Activated naive CD4-positive, alpha-beta T cell treated with anti-CD3 and anti-CD28 coated beads for 36 hours (primary cell): ENCODE data around the gene STX16. TPM values are rescaled to one million over a fixed set of nuclear protein-coding genes. Genes with fewer than 3 reads are reported as not detected.
A peak's percentile ranks its signal among the peaks of the same experiment; 100 is the strongest.

ENCODE experiments used
- CTCF ChIA-PET: fragments of 350-600 bp; sonication (Branson Sonifier 250); formaldehyde crosslinking; loops from one replicate; lab custom pipeline; 2021; ENCODE audit warnings: antibody characterized with exemption; lab: Charles Lee
- DNase-seq: peaks from one replicate; pipeline ENCODE4 v3.0.0-alpha.2; 2020
- H3K27ac Mint-ChIP-seq: one replicate; pipeline ENCODE4 v1.8.0; 2021; ENCODE audit warnings: mild to moderate bottlenecking, mixed read lengths
- H3K27me3 Mint-ChIP-seq: one replicate; pipeline ENCODE4 v1.8.0; 2021; ENCODE audit warnings: low read depth, mixed read lengths
- H3K36me3 Mint-ChIP-seq: one replicate; pipeline ENCODE4 v1.8.0; 2021; ENCODE audit warnings: low read depth, mixed read lengths
- H3K4me1 Mint-ChIP-seq: one replicate; pipeline ENCODE4 v1.8.0; 2021; ENCODE audit warnings: low read depth, mixed read lengths
- H3K4me3 Mint-ChIP-seq: one replicate; pipeline ENCODE4 v1.8.0; 2021; ENCODE audit warnings: mild to moderate bottlenecking, moderate library complexity, mixed read lengths
- H3K9me3 Mint-ChIP-seq: one replicate; pipeline ENCODE4 v1.8.0; 2021; ENCODE audit warnings: mixed read lengths
- intact Hi-C: fragments of 100-400 bp; cut with micrococcal nuclease; formaldehyde crosslinking; loops from one replicate; pipeline ENCODE4 v1.15.1; 2023
- total RNA-seq, 2 experiments: library from RNA; stranded (reverse); gene quantifications; one replicate each; pipeline ENCODE4 v1.2.3, GENCODE V29; 2021

The STX16 gene, protein sequence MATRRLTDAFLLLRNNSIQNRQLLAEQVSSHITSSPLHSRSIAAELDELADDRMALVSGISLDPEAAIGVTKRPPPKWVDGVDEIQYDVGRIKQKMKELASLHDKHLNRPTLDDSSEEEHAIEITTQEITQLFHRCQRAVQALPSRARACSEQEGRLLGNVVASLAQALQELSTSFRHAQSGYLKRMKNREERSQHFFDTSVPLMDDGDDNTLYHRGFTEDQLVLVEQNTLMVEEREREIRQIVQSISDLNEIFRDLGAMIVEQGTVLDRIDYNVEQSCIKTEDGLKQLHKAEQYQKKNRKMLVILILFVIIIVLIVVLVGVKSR
- total RNA-seq, result 100 to 1,000 TPM; 127 TPM

DNA sequence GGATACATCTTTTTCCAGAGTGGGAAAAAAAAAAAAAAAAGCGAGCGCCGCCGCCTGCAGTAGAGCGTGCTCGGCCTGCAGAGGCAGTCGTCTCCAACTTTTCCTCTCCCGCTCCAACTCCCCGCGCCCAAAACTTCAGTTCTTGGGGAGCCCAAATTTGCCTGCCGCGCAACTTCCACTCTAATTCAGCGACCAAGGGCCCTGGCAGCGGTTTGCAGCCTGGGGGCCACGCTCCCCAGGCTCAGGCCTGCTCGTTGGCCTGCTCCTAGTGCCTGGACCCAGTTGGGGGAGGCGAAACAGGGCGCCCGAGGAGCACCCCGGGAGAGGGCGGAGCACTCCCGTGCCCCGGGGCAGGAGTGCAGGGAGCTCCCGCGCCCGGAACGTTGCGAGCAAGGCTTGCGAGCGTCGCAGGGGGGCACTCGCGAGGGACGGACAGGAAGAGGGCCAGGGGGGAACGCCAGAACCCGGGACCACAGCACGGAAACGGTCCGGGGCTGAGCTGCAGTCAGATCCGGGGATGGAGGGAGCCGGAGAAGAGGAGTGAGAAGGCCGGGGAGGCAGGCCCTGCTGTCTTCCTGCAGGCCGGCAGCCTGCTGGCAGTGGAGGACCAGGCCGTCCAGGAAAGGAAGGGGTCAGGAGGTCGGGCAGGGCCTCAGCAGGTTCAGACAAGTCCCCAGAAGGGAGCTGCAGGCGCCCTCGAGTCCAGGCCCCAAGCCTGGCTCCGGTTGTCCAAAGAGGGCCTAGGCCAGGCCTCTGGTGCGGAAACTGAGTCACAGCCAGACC, at the start of gene STX16:
Gene STX16, plus strand, starts transcription at position 508 of the 783 bp plus-strand sequence. CDS start 724 bp downstream, outside the sequence.
- Mint-ChIP-seq H3K27ac (peak within 1 kb of the TSS; percentile 99), H3K4me1 (peaks cover 17% of the 10 kb centered on the region), H3K36me3 (peaks cover 21% of the 10 kb centered on the region), H3K4me3 (peak within 1 kb of the TSS; percentile 95), H3K27me3 (no peaks in the 10 kb centered on the region), H3K9me3 (no peaks in the 10 kb centered on the region)
- CTCF ChIA-PET, result interaction anchor here (0.6 to 3.8 kb wide), 17 partner anchors 9 to 421 kb away, joined by 3 to 31 read pairs (median 3); no protein-coding TSS in a partner anchor
- DNase-seq, result peak; percentile 93
- intact Hi-C loops, result loop anchor here (1.0 to 10.0 kb wide), 14 partner anchors 17 to 1254 kb away; partner anchors contain the start of genes GNAS, NELFCD, NPEPL1 and PMEPA1

DNA sequence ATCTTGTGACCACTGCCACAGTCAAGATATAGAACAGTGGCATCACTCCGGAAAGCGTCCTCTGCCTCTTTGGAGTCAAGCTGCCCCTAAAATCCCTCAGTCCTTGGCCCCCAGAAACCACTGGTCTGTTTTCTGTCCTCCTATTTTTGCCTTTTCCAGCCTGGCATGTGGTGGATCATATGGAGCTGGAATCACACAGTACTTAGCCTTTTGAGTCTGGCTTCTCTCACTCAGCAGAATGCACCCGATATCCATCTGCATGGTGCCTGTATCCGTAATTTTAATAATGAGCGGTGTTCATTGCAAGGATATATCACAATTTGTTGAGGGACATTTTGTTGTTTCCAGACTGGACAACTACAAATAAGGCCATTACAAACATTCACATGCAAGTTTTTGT, 49.0 kb upstream of the STX16 start:
- Mint-ChIP-seq H3K27ac (no peak overlapping the region), H3K4me1 (no peaks in the 10 kb centered on the region)
- DNase-seq, result no peak

DNA sequence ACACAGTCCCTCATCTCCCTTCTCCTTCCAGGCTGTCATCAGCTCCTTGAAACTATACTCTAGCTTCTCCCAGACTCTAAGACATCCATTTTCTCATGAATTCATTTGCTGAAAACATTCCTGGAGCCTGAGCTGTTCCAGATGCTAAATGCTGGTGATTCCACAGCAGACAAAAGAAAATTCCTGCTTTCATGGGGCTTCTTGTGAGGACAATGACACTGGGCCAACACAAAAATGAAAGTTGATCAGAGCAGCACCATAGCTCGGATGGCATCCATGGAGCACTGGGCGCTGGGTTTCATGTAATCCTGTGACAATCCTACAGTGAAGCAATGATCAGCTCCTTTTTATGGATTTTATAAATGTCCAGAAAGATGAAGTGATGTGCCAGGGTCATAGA, 47.4 kb upstream of the STX16 start:
- Mint-ChIP-seq H3K4me3 (no peak overlapping the region), H3K27me3 (no peaks in the 10 kb centered on the region), H3K36me3 (no peaks in the 10 kb centered on the region), H3K27ac (no peak overlapping the region), H3K4me1 (no peaks in the 10 kb centered on the region), H3K9me3 (peaks cover 2% of the 10 kb centered on the region)
- intact Hi-C loops, result no loop called here
- DNase-seq, result no peak
- CTCF ChIA-PET, result no interaction called here

More for the DNA sequence above, 49.0 kb upstream of the STX16 start:
- CTCF ChIA-PET, result no interaction called here
- Mint-ChIP-seq H3K4me3 (no peak overlapping the region), H3K27me3 (no peaks in the 10 kb centered on the region), H3K36me3 (no peaks in the 10 kb centered on the region), H3K9me3 (peaks cover 2% of the 10 kb centered on the region)
- intact Hi-C loops, result no loop called here

DNA sequence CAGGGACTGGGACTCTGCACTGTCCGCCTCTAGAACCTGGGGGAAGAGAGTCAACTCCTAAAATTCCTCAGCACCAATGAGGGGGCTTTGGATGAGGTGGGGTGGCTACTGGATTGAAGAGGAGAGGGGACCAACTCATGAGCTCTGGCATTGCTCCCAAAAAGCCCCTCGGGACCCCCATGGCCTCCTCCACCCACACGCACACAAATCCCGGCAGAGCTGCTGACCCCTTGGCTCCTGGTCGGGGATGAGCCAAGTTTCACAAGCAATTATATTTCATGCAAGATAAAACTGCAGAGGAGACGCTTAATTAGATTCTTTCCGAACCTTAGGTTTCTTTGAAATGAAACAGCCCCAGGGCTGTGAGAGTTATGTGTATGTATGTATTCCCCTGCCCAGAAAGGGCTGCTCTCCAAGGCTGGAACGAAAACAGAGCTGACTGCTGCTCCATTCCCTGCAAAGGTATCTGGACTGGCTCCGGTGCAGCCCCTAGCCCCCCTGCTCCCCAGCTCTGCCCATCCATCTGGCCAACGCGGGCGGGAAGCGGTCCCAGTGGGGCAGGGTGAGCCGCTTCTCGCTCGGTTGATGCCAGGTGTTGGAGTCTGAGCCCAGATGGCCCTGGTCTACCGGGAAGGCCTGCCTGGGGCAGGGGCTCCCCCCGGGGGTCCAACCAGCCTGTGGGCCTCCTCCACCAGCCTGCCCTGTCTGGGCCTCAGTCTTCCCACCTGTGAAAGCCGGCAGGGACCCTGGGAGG, 46.8 kb upstream of the STX16 start:
- no peaks in the 10 kb centered on the region for H3K36me3 Mint-ChIP-seq
- no peaks in the 10 kb centered on the region for H3K4me1 Mint-ChIP-seq
- intact Hi-C loops, result no loop called here
- peaks cover 2% of the 10 kb centered on the region for H3K9me3 Mint-ChIP-seq
- DNase-seq, result no peak
- H3K27ac Mint-ChIP-seq, result no peak overlapping the region
- no peak overlapping the region for H3K4me3 Mint-ChIP-seq
- CTCF ChIA-PET, result no interaction called here
- H3K27me3 Mint-ChIP-seq, result no peaks in the 10 kb centered on the region

DNA sequence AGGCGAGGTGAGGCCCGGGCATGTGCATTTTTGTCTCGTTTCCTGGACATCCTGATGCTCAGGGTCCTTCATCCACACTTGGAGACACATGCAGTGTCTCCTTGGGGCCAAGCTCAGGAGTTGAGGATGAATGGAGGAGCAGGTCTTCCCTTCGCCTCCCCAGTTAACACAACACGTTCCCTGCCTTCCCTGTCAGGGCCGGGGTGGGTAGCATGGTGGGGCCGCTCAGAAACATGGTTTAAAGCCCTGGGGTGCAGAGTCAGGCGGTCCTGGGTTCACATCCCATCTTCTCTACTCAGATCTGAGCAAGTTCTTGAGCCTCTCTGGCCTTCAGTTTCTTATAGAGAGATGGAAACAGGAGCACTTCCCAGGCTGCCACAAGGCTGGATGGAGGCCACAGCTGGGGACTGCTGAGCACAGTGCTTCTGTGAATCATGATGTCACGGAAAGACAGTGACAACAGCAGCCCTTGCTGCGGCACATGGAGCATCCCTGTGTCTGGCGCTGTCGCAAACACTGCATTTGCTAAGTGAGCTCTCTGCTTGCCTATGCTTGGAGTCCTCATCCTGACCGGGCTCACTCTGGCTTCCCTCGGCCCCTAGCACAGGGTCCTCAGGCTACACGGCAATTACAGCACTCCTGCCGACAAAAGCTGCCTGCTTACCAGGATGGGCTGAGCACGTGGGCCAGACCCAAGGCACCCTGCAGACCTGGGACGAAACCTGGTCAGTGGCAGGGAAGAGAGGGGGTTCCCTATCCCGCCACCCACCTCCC, 45.6 kb upstream of the STX16 start:
- no peaks in the 10 kb centered on the region for H3K4me1 Mint-ChIP-seq
- no peak overlapping the region for H3K27ac Mint-ChIP-seq
- intact Hi-C loops, result no loop called here
- H3K9me3 Mint-ChIP-seq, result peaks cover 2% of the 10 kb centered on the region
- CTCF ChIA-PET, result no interaction called here
- no peak for DNase-seq
- H3K4me3 Mint-ChIP-seq, result no peak overlapping the region
- no peaks in the 10 kb centered on the region for H3K27me3 Mint-ChIP-seq
- no peaks in the 10 kb centered on the region for H3K36me3 Mint-ChIP-seq

DNA sequence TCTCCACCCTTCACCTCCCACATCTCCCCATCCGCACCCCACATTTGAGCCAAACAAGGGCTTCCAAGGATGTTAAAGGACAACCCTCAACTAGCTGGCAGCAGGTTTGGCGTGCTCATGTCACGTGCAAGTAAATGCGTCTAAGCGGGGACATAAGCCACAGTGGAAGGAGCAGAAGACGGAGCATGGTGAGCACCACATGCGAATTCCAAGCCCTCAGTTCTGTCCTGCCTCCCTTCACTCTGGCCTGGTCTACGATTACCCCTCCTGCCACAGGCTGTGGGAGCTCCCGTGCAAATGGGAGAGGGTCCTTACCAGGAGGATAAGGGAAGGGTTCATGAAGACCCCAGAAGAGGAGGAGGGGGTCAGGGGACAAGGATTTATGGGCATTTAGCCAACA, 44.9 kb upstream of the STX16 start:
- Mint-ChIP-seq H3K4me1 (no peaks in the 10 kb centered on the region), H3K9me3 (peaks cover 2% of the 10 kb centered on the region), H3K27me3 (no peaks in the 10 kb centered on the region), H3K27ac (no peak overlapping the region), H3K4me3 (no peak overlapping the region), H3K36me3 (no peaks in the 10 kb centered on the region)
- DNase-seq, result no peak
- CTCF ChIA-PET, result no interaction called here
- intact Hi-C loops, result no loop called here

DNA sequence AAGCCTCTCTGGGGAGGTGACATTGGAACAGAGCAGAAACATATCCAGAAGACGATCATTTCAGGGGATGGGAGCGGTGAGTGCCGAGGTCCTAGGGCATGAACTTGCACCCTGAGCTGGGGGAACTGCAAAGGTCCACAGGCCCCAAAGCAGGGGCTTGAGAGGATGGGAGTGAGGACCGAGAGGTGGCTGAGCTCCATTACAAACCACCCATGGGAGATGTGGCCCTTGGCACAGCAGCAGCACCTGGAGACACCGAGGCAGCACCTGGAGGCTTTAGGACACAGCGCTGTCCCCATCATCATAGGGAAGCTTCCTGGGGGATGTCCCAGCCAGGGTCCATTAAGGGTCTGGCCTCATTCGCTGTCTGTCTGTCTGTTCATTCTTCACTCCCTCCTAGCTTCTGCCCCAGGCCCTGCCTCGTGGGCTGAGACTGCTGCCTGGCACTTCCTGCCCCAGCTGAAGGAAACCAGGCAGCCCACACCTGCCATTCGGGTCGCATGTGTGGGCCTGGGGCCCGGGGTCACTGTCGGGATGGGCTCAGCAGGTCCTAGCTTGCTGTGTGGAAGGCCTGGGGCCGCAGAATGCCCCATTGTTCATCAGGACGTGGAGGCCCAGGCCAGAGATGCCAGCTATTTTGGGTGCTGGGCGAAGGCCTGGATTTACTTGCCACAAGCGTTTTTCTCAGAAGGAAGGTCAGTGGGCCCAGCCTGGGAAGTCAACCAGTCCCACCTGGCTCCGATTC, 42.8 kb upstream of the STX16 start:
- no peak overlapping the region for H3K27ac Mint-ChIP-seq
- intact Hi-C loops, result no loop called here
- H3K36me3 Mint-ChIP-seq, result no peaks in the 10 kb centered on the region
- DNase-seq, result no peak
- H3K9me3 Mint-ChIP-seq, result no peaks in the 10 kb centered on the region
- no peaks in the 10 kb centered on the region for H3K4me1 Mint-ChIP-seq
- H3K27me3 Mint-ChIP-seq, result no peaks in the 10 kb centered on the region
- CTCF ChIA-PET, result no interaction called here
- H3K4me3 Mint-ChIP-seq, result no peak overlapping the region

DNA sequence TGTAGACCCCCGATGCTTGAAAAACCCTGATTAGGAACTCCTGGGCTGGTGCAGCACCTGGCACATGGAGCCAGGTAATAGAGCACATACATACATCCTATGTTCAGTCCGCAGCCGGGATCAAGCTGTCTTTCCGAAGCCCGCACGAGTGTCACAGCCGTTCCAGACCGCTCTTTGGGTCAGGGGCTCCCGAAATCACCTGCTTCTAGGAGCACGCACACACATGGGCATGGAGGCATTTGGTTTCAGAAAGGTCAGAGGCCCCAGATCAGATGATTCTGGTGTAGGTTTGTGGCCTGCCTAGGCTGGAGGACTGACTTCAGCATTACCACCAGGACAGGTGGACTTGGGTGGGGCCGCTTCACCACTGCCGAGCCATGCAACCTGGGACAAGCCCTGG, 42.1 kb upstream of the STX16 start:
- H3K9me3 Mint-ChIP-seq, result no peaks in the 10 kb centered on the region
- H3K4me1 Mint-ChIP-seq, result no peaks in the 10 kb centered on the region
- H3K36me3 Mint-ChIP-seq, result no peaks in the 10 kb centered on the region
- H3K27ac Mint-ChIP-seq, result no peak overlapping the region
- CTCF ChIA-PET, result no interaction called here
- H3K4me3 Mint-ChIP-seq, result no peak overlapping the region
- intact Hi-C loops, result no loop called here
- no peaks in the 10 kb centered on the region for H3K27me3 Mint-ChIP-seq
- no peak for DNase-seq

DNA sequence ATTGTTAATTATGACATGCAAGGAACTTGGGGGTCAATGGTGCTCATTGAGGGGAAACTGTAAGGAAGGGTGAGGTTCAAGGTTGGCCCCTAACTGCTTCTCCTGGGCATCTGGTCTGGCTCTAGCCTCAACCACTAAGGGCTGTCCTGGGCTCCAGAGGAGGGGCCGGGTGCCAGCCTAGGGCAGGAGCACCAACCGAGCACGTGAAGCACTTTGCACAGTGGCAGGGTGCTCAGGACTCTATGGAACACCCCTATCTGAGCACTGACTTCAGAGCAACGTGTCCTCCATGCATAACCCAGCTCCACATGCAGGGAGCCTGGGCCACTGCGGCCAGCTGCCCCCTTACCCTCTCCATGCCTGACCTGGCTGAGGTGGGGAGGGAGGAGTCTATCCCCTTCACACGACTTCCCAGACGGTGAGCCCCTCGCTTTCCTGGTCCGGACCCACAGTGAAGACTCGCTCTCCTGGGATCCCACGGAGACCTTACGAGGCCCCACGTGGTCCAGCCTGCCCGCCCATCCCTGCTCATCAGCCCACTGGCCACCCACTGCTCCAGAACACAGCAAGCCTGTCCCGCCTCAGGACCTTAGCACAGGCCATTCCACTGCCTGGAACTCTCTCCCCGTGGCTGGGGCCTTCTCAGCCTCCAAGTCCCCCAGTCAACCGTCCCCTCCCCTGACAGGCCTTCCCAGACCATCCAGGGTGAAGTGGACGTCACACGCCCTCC, 40.8 kb upstream of the STX16 start:
- no peak for DNase-seq
- CTCF ChIA-PET, result no interaction called here
- Mint-ChIP-seq H3K27me3 (no peaks in the 10 kb centered on the region), H3K4me1 (no peaks in the 10 kb centered on the region), H3K36me3 (no peaks in the 10 kb centered on the region), H3K4me3 (no peak overlapping the region), H3K9me3 (no peaks in the 10 kb centered on the region), H3K27ac (no peak overlapping the region)
- intact Hi-C loops, result no loop called here

DNA sequence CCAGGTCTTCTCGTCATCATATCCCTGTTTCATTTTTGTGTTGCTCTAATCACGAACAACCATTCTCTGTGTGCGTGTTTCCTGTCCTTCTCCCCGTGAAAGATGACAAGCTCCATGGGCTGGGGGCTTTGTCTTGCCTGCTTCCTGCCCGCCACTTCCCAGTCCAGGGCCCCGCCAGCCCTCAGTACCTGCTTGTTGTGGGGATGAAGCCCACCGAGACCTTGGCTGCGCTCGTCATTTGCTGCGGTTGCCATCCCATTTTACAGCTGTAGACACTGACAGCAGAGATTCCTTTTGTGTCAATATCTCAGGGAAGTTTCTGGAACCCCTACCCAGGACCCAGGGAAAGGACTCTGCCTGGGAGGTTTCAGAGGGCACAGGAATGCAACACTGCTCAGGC, 40.3 kb upstream of the STX16 start:
- Mint-ChIP-seq H3K4me1 (no peaks in the 10 kb centered on the region), H3K27ac (no peak overlapping the region), H3K36me3 (no peaks in the 10 kb centered on the region), H3K9me3 (no peaks in the 10 kb centered on the region), H3K27me3 (no peaks in the 10 kb centered on the region), H3K4me3 (no peak overlapping the region)
- no peak for DNase-seq
- CTCF ChIA-PET, result no interaction called here
- intact Hi-C loops, result no loop called here
